COLO829 (cell line): ENCODE measurements around the gene ZNF300.
"Not testable (repeated sequence)": the region's sequence is repeated elsewhere in the genome, so short reads cannot be mapped to it uniquely, and the experiment has no call there.

Source experiments
- DNase-seq: peaks from one replicate; pipeline ENCODE4 v3.0.0; 2012; ENCODE audit warnings: low spot score

ZNF300 gene

GRCh38 chr5:150845185-150845859, 59.5 kb downstream of the ZNF300 start:
- DNase-seq, result not testable (repeated sequence)
